SKM-1 (cell line): ENCODE data around the gene CANX.

ENCODE experiments used
- DNase-seq: peaks from one replicate; lab custom pipeline; 2025; ENCODE audit not compliant: unreplicated experiment; lab: John Stamatoyannopoulos, UW

The CANX gene

GRCh38 chr5:179773686-179774040 lies 74.9 kb downstream of the CANX start:
- DNase-seq = no peak

- no peak for DNase-seq
Measured at GRCh38 chr5:179774442-179774841, 75.7 kb downstream of the CANX start.

GRCh38 chr5:179776411-179776938 lies 77.7 kb downstream of the CANX start:
- DNase-seq = no peak

DNA sequence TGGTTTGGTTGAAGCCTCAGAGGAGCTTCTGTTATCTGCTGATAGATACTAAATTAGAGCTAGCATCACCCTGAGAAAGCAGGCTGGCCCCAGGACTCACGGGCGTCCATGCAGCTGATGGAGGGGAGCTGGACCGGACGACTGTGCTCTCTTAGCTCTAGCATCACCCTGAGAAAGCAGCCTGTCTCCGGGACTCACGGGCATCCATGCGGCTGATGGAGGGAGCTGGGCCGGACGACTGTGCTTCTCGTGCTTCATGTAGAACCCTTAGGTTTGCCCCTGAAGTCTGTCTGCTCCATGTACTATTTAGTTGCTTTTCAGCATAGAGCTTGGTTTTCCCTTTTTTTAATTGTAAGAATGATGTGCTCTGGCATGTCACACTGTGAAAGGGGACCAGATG lies 78.7 kb downstream of the CANX start:
- DNase-seq = no peak

DNA sequence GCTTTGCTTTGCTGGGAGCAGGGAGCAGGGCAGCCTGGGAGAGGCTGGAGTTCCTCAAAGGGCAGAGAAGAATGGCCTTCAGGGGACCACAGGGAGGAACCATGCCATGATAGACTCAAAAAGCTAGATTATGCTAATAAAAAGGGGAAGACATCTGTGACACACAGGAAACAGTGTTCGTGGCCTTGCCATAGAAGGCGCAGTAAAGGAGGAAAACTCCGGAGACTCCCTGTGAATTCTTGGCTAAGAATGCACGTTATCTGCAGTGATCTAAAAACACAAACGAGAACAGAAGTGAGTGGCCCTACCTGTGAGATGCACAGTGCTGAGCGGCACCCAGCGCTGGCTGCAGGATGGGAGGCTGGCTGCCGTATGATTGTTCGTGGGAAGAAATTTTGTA lies 79.1 kb downstream of the CANX start:
- no peak for DNase-seq

DNA sequence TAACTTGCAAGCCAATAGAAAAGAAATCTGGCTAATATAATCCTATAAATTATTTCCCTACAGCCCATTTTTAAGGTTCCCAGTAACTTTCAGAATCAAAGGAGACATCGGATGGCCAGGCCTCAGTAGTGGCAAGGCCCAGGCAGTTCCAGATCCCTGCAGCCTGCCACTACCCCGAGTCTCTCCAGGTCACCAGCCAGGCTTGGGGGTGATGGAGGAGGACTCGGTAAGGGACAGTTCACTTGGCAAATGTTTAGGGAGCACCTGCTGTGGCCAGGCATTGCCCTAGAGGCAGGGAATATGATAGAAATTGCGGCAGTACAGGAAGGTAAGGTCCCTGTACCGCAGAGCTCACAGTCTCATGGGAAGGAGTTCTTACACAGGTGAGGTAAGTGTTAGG lies 79.8 kb downstream of the CANX start:
- DNase-seq = no peak

- no peak for DNase-seq
Measured at GRCh38 chr5:179779826-179780225, 81.1 kb downstream of the CANX start.

DNA sequence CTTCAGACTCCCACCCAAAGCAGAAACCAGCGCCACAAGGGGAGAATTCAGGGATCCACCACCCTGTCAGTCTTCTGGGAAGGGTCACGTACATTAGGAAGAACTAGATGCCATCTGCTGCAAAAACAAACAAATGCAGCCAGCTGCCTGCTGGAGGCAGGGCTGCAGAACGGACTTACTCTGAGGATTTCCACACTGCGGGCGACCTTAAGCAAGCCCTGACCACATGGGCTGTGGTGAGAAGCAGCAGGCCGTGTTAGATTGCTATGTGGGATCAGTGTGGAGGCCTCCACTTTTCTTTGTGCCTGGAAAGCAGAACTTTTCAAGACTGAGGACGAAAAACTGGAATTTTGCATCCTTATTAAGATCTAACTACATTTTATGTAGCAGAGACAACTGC lies 81.6 kb downstream of the CANX start:
- peak; percentile 83 for DNase-seq
